K562 (cell line): ENCODE results near the gene HNRNPLL. TPM values are rescaled to one million over a fixed set of nuclear protein-coding genes. Genes with fewer than 3 reads are reported as not detected.

Experiments used
- ATAC-seq: fragments of 200-7000 bp; cut with Tn5 transposase; 3 replicates; pipeline ENCODE4 v1.9.1; 2020; ENCODE audit warnings: moderate library complexity
- BruUV-seq: library from RNA; stranded (reverse); fragments of 400-500 nt; replicated peaks from 2 replicates; lab custom pipeline; 2021; lab: Mats Ljungman, UMichigan
- CTCF ChIA-PET: fragments of 300-600 bp; formaldehyde crosslinking; extraction: SDS; loops from one replicate; lab custom pipeline; 2021; ENCODE audit warnings: low intra/inter-chr PET ratio; lab: Yijun Ruan, JAX
- POLR2A ChIA-PET: fragments of 300-600, 350-650 bp; sonication (Branson Sonifier 250); formaldehyde crosslinking; extraction: SDS; loops from one replicate; lab custom pipeline; 2021; ENCODE audit warnings: antibody characterized with exemption, inconsistent platforms; lab: Yijun Ruan, JAX
- DNase-seq, 4 experiments: peaks; one replicate each; pipeline versions ENCODE4 v3.0.0 to v3.0.0-alpha.2; 2011 to 2018; ENCODE audit warnings: low spot score in 3 of 4, mixed read lengths in 3 of 4; ENCODE audit errors: extremely low read depth in 1 of 4
- FAIRE-seq: peaks from 2 replicates; lab custom pipeline; 2011; peaks lifted over from hg19 to GRCh38; lab: Jason Lieb, UNC
- H2AFZ ChIP-seq: 2 replicates; pipeline ENCODE4 v1.6.0; 2011; ENCODE audit warnings: low read depth, low read length, control low read depth, inconsistent platforms
- H3K27ac ChIP-seq: fragments of 200-600 bp; 3 replicates; pipeline ENCODE4 v1.8.0; 2011; ENCODE audit warnings: low read depth, mild to moderate bottlenecking, control low read depth, inconsistent platforms, low read length, moderate library complexity, mixed read lengths; ENCODE audit errors: extremely low read depth
- H3K27me3 ChIP-seq, 2 experiments: fragments of 300-600 bp in 1 of 2; 2 replicates in 1 of 2; 3 replicates in 1 of 2; pipeline versions ENCODE4 v1.6.0 to v1.8.0; 2011; ENCODE audit warnings: inconsistent platforms in 2 of 2, low read length in 2 of 2, mild to moderate bottlenecking in 1 of 2, mixed read lengths in 1 of 2, moderate library complexity in 1 of 2; ENCODE audit not compliant: control insufficient read depth in 2 of 2, insufficient read depth in 2 of 2
- H3K36me3 ChIP-seq: fragments of 300-600 bp; 3 replicates; pipeline ENCODE4 v1.8.0; 2011; ENCODE audit warnings: mild to moderate bottlenecking, low read length, inconsistent platforms; ENCODE audit not compliant: control insufficient read depth, insufficient read depth
- H3K4me1 ChIP-seq, 2 experiments: fragments of 200-600 bp in 1 of 2; replicated peaks in 1 of 2; 2 replicates in 1 of 2; 3 replicates in 1 of 2; pipeline versions ENCODE4 v1.5.1 to v1.8.0; 2011; ENCODE audit warnings: inconsistent platforms in 2 of 2, low read length in 2 of 2, mild to moderate bottlenecking in 1 of 2, mixed read lengths in 1 of 2, moderate library complexity in 1 of 2; ENCODE audit not compliant: control insufficient read depth in 2 of 2, insufficient read depth in 2 of 2
- H3K4me2 ChIP-seq: 2 replicates; pipeline ENCODE4 v1.6.1; 2011; ENCODE audit warnings: low read length, control low read depth, inconsistent platforms, mixed read lengths; ENCODE audit not compliant: insufficient read depth
- H3K4me3 ChIP-seq: fragments of 200-600 bp; sonication (generic), shearing (Covaris generic); 2 replicates; pipeline ENCODE4 v1.5.1; 2016; ENCODE audit warnings: control low read depth, inconsistent platforms
- H3K79me2 ChIP-seq: fragments of 200-600 bp; 3 replicates; pipeline ENCODE4 v1.8.0; 2011; ENCODE audit warnings: low read length, inconsistent platforms; ENCODE audit not compliant: control insufficient read depth, insufficient read depth
- H3K9ac ChIP-seq, 2 experiments: 2 replicates each; pipeline versions ENCODE4 v1.6.0 to v1.6.1; 2011; ENCODE audit warnings: low read depth in 2 of 2, low read length in 2 of 2, control low read depth in 1 of 2, inconsistent platforms in 1 of 2, mild to moderate bottlenecking in 1 of 2, mixed read lengths in 1 of 2; ENCODE audit not compliant: insufficient read depth in 1 of 2
- H3K9me1 ChIP-seq: one replicate; pipeline ENCODE4 v1.6.0; 2011; ENCODE audit warnings: inconsistent platforms, mild to moderate bottlenecking, low read length, moderate library complexity; ENCODE audit not compliant: control insufficient read depth, insufficient read depth
- H3K9me3 ChIP-seq: replicated peaks from 2 replicates; pipeline ENCODE4 v1.5.1; 2011; ENCODE audit warnings: low read depth, low read length, inconsistent platforms; ENCODE audit not compliant: control insufficient read depth, insufficient read depth
- H4K20me1 ChIP-seq: replicated peaks from 2 replicates; pipeline ENCODE4 v1.6.1; 2011; ENCODE audit warnings: low read length, inconsistent platforms, mixed read lengths; ENCODE audit not compliant: control insufficient read depth, insufficient read depth
- HDAC8 ChIP-seq: fragments of 450-650 bp; IDR thresholded peaks from 2 replicates; pipeline ENCODE4 v1.6.1; 2016; ENCODE audit warnings: mild to moderate bottlenecking, missing genetic modification characterization, moderate library complexity, missing compliant biosample characterization
- JUNB ChIP-seq: fragments of 450-650 bp; formaldehyde crosslinking; conservative IDR thresholded peaks from 2 replicates; pipeline ENCODE4 v1.4.0; 2020; ENCODE audit warnings: mild to moderate bottlenecking
- SMARCA4 ChIP-seq: fragments of 450-650 bp; IDR thresholded peaks from 2 replicates; pipeline ENCODE4 v1.6.1; 2016
- SRSF3 ChIP-seq: fragments of 200-400 bp; formaldehyde crosslinking; IDR thresholded peaks from 2 replicates; pipeline ENCODE4 v1.6.1; 2016; ENCODE audit warnings: mild to moderate bottlenecking, low read length, moderate library complexity; ENCODE audit not compliant: insufficient read depth
- ZFPM2 ChIP-seq: fragments of 250-450 bp; sonication (Bioruptor Pico); IDR thresholded peaks from 2 replicates; pipeline ENCODE4 v1.5.1; 2022; ENCODE audit warnings: mild to moderate bottlenecking
- ZKSCAN3 ChIP-seq: fragments of 250-450 bp; sonication (Bioruptor Pico); IDR thresholded peaks from 2 replicates; pipeline ENCODE4 v1.4.0; 2020
- WGBS: fragments of 100-300 bp; shearing (Covaris generic); methylation state at CpG from one replicate; pipeline ENCODE4 v1.1.6; 2016; ENCODE audit warnings: low coverage, mixed read lengths; ENCODE audit not compliant: insufficient coverage; ENCODE audit errors: missing lambda C conversion rate; 5-methylcytosine and 5-hydroxymethylcytosine counted together
- in situ Hi-C: fragments of 300-500 bp; cut with MboI; formaldehyde crosslinking; loops from 4 replicates; pipeline ENCODE4 v1.15.0; 2018; ENCODE audit warnings: inconsistent platforms, mixed read lengths
- intact Hi-C: fragments of 100-400 bp; cut with micrococcal nuclease; formaldehyde crosslinking; loops from 2 replicates; pipeline ENCODE4 v1.14.2; 2022
- polyA plus RNA-seq, 8 experiments: library from polyadenylated mRNA; depleted of rRNA in 4 of 8; stranded (reverse) in 5 of 8; unstranded in 3 of 8; fragments of >200 nt; fragmentation: Nextera tagmentation in 2 of 8; fragmentation: Illumina TruSeq in 1 of 8; extraction: Ambion mirVana in 2 of 8; extraction: Trizol in 1 of 8; gene quantifications; 2 replicates each; pipeline versions ENCODE4 v1.2.1 to v1.2.3, GENCODE V29; 2011 to 2014; ENCODE audit warnings: inconsistent platforms in 1 of 8, missing spikeins in 1 of 8
- total RNA-seq, 7 experiments: library from RNA; depleted of rRNA in 6 of 7; stranded (reverse); fragments of >200 nt in 6 of 7; fragmentation: Illumina TruSeq in 2 of 7; extraction: Trizol in 2 of 7; gene quantifications; 2 replicates each; pipeline versions ENCODE4 v1.2.1 to v1.2.3, GENCODE V29; 2011 to 2021; ENCODE audit warnings: low replicate concordance in 1 of 7
- TF ChIP-seq, protein P1 (sequence below): fragments of 250-450 bp; sonication (Bioruptor Pico); IDR thresholded peaks from 2 replicates; pipeline ENCODE4 v1.5.1; 2021; ENCODE audit warnings: mild to moderate bottlenecking
- TF ChIP-seq, protein P2 (sequence below): fragments of 450-650 bp; IDR thresholded peaks from 2 replicates; pipeline ENCODE4 v1.6.1; 2016; ENCODE audit warnings: antibody characterized with exemption
- TF ChIP-seq, protein P3 (sequence below): fragments of 200-800 bp; sonication (Bioruptor generic); IDR thresholded peaks from 2 replicates; pipeline ENCODE4 v1.6.1; 2016; ENCODE audit warnings: missing genetic modification characterization, missing compliant biosample characterization
- TF ChIP-seq, protein P4 (sequence below): fragments of 250-450 bp; sonication (Bioruptor Pico); IDR thresholded peaks from 2 replicates; pipeline ENCODE4 v1.9.0; 2021; ENCODE audit warnings: mild to moderate bottlenecking

Gene HNRNPLL
- total and polyA plus RNA-seq, 9 of the 15 experiments (the other 6 are each of a cell fraction or from before 2014, with no cell fraction given) = 19.8 to 135 (median 57.8) TPM

DNA sequence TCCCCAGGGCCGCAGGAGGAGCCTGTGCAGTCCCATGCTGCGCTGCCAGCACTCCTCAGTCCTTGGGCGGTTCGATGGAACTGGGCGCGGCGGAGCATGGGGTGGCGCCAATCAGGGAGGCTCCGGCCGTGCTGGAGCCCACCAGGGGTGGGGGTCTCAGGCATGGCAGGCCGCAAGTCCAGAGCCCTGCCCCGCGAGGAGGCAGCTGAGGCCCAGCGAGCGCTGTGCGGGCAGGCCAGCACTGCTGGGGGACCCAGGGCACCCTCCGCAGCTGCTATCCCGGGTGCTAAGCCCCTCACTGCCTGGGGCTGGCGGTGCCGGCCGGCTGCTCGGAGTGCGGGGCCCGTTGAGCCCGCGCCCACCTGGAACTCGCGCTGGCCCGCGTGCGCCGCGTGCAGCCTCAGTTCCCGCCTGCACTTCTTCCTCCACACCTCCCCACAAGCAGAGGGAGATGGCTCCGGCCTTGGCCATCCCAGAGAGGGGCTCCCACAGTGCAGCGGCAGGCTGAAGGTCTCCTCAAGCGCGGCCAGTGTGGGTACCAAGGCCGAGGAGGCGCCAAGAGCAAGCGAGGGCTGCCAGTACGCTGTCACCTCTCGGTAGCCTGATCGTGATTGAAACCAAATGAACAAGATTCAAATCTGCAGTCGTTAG is 40.4 kb upstream of the HNRNPLL start:
- no peak for FAIRE-seq
- Histone ChIP-seq H3K9ac (peak overlapping the region in 1 of 2 experiments; percentile 66; a peak in 2 of 4 replicates), H3K27me3 (no peaks in the 10 kb centered on the region), H4K20me1 (no peaks in the 10 kb centered on the region), H3K4me2 (peak overlapping the region; percentile 23), H2AFZ (peak overlapping the region; percentile 60; the same call in 1 of the 2 replicates), H3K9me3 (peaks cover 19% of the 10 kb centered on the region), H3K4me3 (no peak overlapping the region), H3K79me2 (no peaks in the 10 kb centered on the region), H3K4me1 (peaks cover 15 to 20% of the 10 kb centered on the region in 2 experiments; a peak in 4 of 5 replicates), H3K9me1 (no peaks in the 10 kb centered on the region), H3K27ac (peak overlapping the region; percentile 98), H3K36me3 (no peaks in the 10 kb centered on the region)
- in situ Hi-C loops (no loop called here), intact Hi-C loops (loop anchor here (1.0 kb wide), 1 partner anchor 29 kb away; no protein-coding TSS in a partner anchor)
- 80% methylated on average over 34 of the region's 45 CpGs for WGBS
- ChIA-PET CTCF (no interaction called here), POLR2A (interaction anchor here (0.7 to 1.0 kb wide), 2 partner anchors 9 to 21 kb away, joined by 3 to 4 read pairs; no protein-coding TSS in a partner anchor)
- BruUV-seq = TSS peak; percentile 94
- no peak; the same call in 1 of the 3 replicates for ATAC-seq
- no peak for DNase-seq
- peak; percentile 70 for TF ChIP-seq HDAC8 (tag)
- peak; percentile 94 for TF ChIP-seq SRSF3
- TF ChIP-seq, protein P1, sequence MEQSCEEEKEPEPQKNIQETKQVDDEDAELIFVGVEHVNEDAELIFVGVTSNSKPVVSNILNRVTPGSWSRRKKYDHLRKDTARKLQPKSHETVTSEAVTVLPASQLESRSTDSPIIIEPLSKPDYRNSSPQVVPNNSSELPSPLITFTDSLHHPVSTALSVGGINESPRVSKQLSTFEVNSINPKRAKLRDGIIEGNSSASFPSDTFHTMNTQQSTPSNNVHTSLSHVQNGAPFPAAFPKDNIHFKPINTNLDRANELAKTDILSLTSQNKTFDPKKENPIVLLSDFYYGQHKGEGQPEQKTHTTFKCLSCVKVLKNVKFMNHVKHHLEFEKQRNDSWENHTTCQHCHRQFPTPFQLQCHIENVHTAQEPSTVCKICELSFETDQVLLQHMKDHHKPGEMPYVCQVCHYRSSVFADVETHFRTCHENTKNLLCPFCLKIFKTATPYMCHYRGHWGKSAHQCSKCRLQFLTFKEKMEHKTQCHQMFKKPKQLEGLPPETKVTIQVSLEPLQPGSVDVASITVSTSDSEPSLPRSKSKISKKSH = peak; percentile 57; the same call in 1 of the 2 replicates
- TF ChIP-seq, protein P2, sequence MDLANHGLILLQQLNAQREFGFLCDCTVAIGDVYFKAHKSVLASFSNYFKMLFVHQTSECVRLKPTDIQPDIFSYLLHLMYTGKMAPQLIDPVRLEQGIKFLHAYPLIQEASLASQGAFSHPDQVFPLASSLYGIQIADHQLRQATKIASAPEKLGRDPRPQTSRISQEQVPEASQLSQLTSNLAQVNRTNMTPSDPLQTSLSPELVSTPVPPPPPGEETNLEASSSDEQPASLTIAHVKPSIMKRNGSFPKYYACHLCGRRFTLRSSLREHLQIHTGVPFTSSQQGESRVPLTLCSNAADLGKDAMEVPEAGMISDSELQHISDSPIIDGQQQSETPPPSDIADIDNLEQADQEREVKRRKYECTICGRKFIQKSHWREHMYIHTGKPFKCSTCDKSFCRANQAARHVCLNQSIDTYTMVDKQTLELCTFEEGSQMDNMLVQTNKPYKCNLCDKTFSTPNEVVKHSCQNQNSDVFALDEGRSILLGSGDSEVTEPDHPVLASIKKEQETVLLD = no peak
- no peak for TF ChIP-seq ZKSCAN3 (CRISPR knock-in tag)
- no peak for TF ChIP-seq SMARCA4
- TF ChIP-seq, protein P3, sequence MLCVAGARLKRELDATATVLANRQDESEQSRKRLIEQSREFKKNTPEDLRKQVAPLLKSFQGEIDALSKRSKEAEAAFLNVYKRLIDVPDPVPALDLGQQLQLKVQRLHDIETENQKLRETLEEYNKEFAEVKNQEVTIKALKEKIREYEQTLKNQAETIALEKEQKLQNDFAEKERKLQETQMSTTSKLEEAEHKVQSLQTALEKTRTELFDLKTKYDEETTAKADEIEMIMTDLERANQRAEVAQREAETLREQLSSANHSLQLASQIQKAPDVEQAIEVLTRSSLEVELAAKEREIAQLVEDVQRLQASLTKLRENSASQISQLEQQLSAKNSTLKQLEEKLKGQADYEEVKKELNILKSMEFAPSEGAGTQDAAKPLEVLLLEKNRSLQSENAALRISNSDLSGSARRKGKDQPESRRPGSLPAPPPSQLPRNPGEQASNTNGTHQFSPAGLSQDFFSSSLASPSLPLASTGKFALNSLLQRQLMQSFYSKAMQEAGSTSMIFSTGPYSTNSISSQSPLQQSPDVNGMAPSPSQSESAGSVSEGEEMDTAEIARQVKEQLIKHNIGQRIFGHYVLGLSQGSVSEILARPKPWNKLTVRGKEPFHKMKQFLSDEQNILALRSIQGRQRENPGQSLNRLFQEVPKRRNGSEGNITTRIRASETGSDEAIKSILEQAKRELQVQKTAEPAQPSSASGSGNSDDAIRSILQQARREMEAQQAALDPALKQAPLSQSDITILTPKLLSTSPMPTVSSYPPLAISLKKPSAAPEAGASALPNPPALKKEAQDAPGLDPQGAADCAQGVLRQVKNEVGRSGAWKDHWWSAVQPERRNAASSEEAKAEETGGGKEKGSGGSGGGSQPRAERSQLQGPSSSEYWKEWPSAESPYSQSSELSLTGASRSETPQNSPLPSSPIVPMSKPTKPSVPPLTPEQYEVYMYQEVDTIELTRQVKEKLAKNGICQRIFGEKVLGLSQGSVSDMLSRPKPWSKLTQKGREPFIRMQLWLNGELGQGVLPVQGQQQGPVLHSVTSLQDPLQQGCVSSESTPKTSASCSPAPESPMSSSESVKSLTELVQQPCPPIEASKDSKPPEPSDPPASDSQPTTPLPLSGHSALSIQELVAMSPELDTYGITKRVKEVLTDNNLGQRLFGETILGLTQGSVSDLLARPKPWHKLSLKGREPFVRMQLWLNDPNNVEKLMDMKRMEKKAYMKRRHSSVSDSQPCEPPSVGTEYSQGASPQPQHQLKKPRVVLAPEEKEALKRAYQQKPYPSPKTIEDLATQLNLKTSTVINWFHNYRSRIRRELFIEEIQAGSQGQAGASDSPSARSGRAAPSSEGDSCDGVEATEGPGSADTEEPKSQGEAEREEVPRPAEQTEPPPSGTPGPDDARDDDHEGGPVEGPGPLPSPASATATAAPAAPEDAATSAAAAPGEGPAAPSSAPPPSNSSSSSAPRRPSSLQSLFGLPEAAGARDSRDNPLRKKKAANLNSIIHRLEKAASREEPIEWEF = no peak
- no peak for TF ChIP-seq ZFPM2 (CRISPR knock-in tag)
- TF ChIP-seq JUNB (CRISPR knock-in tag) = no peak
- TF ChIP-seq, protein P4, sequence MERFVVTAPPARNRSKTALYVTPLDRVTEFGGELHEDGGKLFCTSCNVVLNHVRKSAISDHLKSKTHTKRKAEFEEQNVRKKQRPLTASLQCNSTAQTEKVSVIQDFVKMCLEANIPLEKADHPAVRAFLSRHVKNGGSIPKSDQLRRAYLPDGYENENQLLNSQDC (CRISPR knock-in tag) = no peak
